ENCODE results near the gene FCRL5.
A peak's percentile ranks its signal among the peaks of the same experiment; 100 is the strongest.

The FCRL5 gene

DNA sequence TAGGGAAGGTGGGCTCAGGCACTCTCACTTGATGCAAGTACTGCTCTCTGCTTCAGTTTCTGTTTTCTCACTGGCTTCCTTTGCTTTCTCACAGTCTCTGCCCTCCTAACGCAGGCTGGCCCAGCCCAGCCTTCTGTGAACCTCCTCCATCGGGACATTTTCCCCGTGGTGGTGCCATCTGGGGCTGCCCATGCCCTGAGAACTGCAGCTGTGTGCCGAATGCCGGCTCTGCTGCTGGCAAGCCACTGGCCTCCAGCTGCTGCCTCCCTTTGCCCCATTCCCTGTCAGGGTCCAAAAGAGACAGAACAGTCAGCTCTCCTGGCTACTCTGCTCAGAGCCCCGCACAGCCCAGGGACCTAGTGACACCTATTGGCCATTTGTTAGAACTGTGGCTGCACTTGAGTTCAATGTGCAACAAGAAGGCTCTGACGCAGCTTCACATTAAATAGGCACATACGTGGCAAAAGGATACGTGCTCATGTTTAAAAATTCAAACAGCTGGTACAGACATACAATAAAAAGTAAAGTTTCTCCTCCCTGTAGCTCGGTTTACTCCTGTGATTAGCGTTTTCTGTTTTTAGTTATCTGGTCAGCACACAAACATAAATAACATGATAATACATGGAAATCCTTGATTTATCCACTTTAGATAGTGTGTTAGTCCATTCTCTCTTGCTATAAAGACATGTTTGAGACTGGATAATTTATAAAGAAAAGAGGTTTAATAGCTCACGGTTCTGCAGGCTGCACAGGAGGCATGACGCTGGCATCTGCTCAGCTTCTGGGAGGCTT lies 46.6 kb downstream of the FCRL5 start (continued):
- TF ChIP-seq, protein P1, sequence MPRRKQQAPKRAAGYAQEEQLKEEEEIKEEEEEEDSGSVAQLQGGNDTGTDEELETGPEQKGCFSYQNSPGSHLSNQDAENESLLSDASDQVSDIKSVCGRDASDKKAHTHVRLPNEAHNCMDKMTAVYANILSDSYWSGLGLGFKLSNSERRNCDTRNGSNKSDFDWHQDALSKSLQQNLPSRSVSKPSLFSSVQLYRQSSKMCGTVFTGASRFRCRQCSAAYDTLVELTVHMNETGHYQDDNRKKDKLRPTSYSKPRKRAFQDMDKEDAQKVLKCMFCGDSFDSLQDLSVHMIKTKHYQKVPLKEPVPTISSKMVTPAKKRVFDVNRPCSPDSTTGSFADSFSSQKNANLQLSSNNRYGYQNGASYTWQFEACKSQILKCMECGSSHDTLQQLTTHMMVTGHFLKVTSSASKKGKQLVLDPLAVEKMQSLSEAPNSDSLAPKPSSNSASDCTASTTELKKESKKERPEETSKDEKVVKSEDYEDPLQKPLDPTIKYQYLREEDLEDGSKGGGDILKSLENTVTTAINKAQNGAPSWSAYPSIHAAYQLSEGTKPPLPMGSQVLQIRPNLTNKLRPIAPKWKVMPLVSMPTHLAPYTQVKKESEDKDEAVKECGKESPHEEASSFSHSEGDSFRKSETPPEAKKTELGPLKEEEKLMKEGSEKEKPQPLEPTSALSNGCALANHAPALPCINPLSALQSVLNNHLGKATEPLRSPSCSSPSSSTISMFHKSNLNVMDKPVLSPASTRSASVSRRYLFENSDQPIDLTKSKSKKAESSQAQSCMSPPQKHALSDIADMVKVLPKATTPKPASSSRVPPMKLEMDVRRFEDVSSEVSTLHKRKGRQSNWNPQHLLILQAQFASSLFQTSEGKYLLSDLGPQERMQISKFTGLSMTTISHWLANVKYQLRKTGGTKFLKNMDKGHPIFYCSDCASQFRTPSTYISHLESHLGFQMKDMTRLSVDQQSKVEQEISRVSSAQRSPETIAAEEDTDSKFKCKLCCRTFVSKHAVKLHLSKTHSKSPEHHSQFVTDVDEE (CRISPR knock-in tag; IDR thresholded peaks at IDR 0.05) = no peak
- TF ChIP-seq ZC3H10 (CRISPR knock-in tag; IDR thresholded peaks at IDR 0.05) (no peak), ARNTL (CRISPR knock-in tag; IDR thresholded peaks at IDR 0.05; ENCODE audit: borderline replicate concordance, low read depth) (no peak), ZNF565 (CRISPR knock-in tag; conservative IDR thresholded peaks at IDR 0.05; ENCODE audit: low read depth) (no peak), CSDC2 (CRISPR knock-in tag; IDR thresholded peaks at IDR 0.05) (no peak), OSR1 (CRISPR knock-in tag; IDR thresholded peaks at IDR 0.05) (no peak)
- TF ChIP-seq, protein P2, sequence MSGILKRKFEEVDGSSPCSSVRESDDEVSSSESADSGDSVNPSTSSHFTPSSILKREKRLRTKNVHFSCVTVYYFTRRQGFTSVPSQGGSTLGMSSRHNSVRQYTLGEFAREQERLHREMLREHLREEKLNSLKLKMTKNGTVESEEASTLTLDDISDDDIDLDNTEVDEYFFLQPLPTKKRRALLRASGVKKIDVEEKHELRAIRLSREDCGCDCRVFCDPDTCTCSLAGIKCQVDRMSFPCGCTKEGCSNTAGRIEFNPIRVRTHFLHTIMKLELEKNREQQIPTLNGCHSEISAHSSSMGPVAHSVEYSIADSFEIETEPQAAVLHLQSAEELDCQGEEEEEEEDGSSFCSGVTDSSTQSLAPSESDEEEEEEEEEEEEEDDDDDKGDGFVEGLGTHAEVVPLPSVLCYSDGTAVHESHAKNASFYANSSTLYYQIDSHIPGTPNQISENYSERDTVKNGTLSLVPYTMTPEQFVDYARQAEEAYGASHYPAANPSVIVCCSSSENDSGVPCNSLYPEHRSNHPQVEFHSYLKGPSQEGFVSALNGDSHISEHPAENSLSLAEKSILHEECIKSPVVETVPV (CRISPR knock-in tag; IDR thresholded peaks at IDR 0.05) = no peak

DNA sequence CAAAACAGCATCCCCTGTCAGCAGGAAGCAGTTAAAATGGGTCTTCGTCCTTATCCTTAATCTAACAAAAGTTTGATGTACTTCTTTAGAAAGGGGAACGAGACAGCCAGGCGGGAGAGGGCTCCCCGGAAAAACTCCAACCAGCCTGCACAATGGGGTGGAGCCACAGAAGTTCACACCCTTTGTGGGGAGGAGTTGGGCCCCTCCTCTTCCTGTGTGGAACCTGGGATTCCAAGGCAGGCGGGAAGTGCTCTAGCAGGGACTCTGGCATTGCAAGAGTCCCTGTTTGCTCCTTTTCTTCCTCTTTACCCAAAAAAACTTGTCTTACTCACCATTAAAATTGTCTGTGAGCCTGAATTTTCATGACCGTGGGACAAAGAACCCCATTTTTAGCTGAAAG lies 47.7 kb downstream of the FCRL5 start:
- TF ChIP-seq ZNF8 (CRISPR knock-in tag; IDR thresholded peaks at IDR 0.05) = no peak
- no peak for TF ChIP-seq ARNTL (CRISPR knock-in tag; IDR thresholded peaks at IDR 0.05; ENCODE audit: borderline replicate concordance, low read depth)
- no peak for TF ChIP-seq ISL1 (CRISPR knock-in tag; IDR thresholded peaks at IDR 0.05)
- TF ChIP-seq PPARA (CRISPR knock-in tag; IDR thresholded peaks at IDR 0.05; ENCODE audit: borderline replicate concordance) = no peak
- TF ChIP-seq TCF4 (CRISPR knock-in tag; IDR thresholded peaks at IDR 0.05; ENCODE audit: borderline replicate concordance) = no peak
- TF ChIP-seq ZNF70 (CRISPR knock-in tag; IDR thresholded peaks at IDR 0.05) = no peak
- no peak for TF ChIP-seq OSR1 (CRISPR knock-in tag; IDR thresholded peaks at IDR 0.05)
- no peak for TF ChIP-seq RARB (CRISPR knock-in tag; IDR thresholded peaks at IDR 0.05)
- TF ChIP-seq BACH2 (CRISPR knock-in tag; IDR thresholded peaks at IDR 0.05; ENCODE audit: borderline replicate concordance) = no peak
- no peak for TF ChIP-seq ZC3H10 (CRISPR knock-in tag; IDR thresholded peaks at IDR 0.05)
- peak; percentile 49; the same call in 2 of the 3 replicates for ATAC-seq

DNA sequence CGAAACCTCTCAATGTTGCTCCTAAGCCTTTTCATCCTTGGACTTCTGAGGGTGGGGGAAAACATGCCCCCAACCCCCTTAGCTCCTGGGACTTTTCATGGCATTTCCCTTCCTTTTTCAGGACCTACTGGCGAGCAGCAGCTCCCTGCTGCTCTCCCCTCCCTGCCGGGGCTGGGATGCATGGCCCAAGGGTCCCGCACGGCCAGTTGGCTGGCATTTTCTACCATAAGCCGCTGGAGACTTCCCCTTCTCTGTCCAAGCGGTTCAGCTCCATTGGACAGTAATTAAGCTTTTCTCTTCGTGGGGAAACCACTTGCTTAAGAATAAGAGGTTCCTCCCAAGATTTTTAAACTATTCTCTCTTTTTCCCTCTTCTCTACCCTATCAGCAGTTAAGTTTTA lies 52.8 kb downstream of the FCRL5 start:
- TF ChIP-seq GLIS3 (CRISPR knock-in tag; IDR thresholded peaks at IDR 0.05) (no peak), ZNF70 (CRISPR knock-in tag; IDR thresholded peaks at IDR 0.05) (no peak)
- ATAC-seq = no peak

DNA sequence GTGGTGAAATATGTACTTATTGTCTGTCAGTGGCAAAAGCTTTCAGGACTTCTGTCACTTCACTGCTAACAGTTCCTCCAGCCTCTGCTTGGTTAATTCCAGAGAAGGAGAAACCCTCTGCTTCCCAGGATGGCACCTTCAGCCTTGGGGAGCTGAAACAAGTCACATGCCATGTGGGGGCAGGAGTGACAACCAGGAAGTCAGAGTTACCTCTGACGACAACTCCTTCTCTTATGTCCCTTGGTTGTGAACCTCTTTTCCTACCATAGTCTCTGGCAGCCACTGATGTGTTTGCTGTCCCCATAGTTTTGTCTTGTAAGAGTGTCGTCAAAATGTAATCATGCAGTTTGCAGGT lies 53.6 kb downstream of the FCRL5 start:
- no peak for ATAC-seq
- TF ChIP-seq ESRRG (CRISPR knock-in tag; IDR thresholded peaks at IDR 0.05) = no peak
- no peak for TF ChIP-seq ZNF565 (CRISPR knock-in tag; conservative IDR thresholded peaks at IDR 0.05; ENCODE audit: low read depth)
- TF ChIP-seq TCF4 (CRISPR knock-in tag; IDR thresholded peaks at IDR 0.05; ENCODE audit: borderline replicate concordance) = no peak
- TF ChIP-seq GLIS3 (CRISPR knock-in tag; IDR thresholded peaks at IDR 0.05) = no peak
- no peak for TF ChIP-seq ZFP30 (CRISPR knock-in tag; IDR thresholded peaks at IDR 0.05)
- TF ChIP-seq OSR1 (CRISPR knock-in tag; IDR thresholded peaks at IDR 0.05) = no peak

DNA sequence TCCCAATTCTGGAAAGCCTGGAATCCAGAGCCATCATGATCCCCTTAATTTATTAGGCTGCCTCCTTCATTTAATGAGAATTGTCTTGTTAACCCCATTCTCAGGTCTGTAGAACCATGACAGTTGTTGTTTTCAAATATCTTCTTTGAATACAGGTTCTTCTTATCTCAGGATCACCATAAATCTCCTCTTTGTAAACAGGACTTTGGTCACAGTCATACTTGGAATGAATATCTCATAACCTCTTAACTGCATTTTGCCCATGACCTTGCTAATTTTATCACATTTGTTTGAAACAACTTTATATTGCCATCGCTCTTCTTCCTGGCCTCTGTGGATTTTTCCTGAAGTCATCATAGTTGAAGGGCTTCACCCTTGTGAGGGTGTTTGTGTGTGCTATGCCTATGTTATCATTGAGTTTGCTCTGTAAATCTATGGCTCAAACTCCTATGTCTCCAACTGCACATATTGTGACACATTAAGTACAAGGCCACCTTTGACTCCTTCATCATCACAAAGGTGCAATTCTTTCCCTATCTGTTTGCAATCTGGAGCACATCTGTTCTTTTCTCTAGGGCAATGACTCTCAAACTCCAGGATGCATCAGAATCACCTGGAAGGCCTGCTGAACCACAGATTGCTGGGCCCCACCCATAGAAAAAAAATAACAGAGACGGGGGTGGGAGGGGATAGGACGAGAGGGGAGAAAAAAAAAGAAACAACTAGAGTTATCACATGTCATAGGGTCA lies 54.2 kb downstream of the FCRL5 start:
- no peak for TF ChIP-seq TCF4 (CRISPR knock-in tag; IDR thresholded peaks at IDR 0.05; ENCODE audit: borderline replicate concordance)
- no peak for TF ChIP-seq OSR1 (CRISPR knock-in tag; IDR thresholded peaks at IDR 0.05)
- TF ChIP-seq ESRRG (CRISPR knock-in tag; IDR thresholded peaks at IDR 0.05) = no peak
- no peak for TF ChIP-seq BACH2 (CRISPR knock-in tag; IDR thresholded peaks at IDR 0.05; ENCODE audit: borderline replicate concordance)
- TF ChIP-seq ARNTL (CRISPR knock-in tag; IDR thresholded peaks at IDR 0.05; ENCODE audit: borderline replicate concordance, low read depth) = no peak
- no peak for ATAC-seq

DNA sequence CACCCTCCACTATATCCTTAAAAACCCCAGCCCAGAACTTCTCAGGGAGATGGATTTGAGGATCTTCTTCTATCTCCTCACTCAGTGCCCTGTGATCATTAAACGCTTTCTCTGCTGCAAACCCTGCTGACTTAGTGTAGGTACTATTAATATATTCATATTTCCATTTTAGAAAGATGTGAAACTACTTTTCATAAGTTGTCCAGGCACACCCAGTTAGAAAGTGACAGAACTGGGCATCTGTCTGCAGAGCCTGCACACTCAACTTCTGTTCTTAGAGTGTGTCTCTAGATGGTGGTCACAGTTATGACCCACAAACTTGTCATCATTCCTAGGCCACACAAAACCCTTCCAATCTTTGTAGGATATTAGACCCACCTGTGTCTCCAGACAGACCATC lies 55.0 kb downstream of the FCRL5 start:
- TF ChIP-seq ZFP3 (CRISPR knock-in tag; IDR thresholded peaks at IDR 0.05) = no peak
- no peak for TF ChIP-seq ISL1 (CRISPR knock-in tag; IDR thresholded peaks at IDR 0.05)
- ATAC-seq = no peak
